HG02870 (cell line): Measurements from ENCODE around the gene BUB1B.
"Not testable (repeated sequence)": the region's sequence is repeated elsewhere in the genome, so short reads cannot be mapped to it uniquely, and the experiment has no call there.

Experiments
- ATAC-seq: cut with Tn5 transposase; IDR thresholded peaks from one replicate; pipeline ENCODE4 v1.9.1; 2021; ENCODE audit warnings: mild to moderate bottlenecking, moderate library complexity; ENCODE audit not compliant: unreplicated experiment

BUB1B gene

GRCh38 chr15:40135846-40136450 lies 24.9 kb upstream of the BUB1B start:
- ATAC-seq, result not testable (repeated sequence)

DNA sequence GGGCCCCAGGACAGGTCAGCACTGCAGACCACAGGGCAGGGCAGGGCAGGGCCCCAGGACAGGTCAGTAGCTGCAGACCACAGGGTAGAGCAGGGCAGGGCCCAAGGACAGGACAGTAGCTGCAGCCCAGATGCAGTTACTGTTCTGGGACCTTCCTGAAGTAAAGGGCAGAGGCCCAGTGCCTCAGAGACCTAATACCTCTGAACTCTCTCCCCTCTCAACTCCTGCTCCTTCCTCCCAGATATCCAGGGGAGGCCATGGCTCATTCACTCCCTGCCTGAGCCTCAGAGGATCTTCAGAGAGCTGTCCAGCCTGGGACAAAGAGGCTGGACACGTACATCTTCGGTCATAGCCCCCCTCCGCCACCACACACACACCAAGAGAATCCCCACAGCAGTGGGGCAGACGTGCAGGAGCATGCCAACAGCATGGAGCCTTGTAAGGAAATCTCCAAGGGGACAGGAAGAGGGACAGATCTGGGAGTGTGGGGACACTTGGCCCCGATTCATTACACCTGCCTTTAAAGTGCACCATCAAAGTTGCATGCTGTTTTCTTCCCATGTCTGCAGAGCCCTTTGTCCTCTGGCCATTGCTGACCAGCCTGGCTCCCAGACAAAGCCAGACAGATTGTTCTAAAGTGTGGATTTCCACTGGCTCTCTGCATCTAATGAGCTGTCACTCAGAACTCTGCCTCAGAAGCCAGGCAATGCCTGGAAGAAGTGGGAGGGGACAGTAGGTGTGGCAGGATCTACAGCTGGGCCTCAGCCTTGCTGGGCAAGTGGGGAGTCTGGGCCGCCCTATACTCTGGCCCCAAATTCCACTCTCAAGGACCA lies 24.2 kb upstream of the BUB1B start:
- no peak for ATAC-seq

GRCh38 chr15:40137303-40138200 lies 23.3 kb upstream of the BUB1B start:
- no peak for ATAC-seq

- ATAC-seq, result not testable (repeated sequence)
Observed at GRCh38 chr15:40138201-40138570, 22.7 kb upstream of the BUB1B start.

- ATAC-seq, result no peak
Observed at GRCh38 chr15:40142428-40142827, 18.4 kb upstream of the BUB1B start.

GRCh38 chr15:40146037-40146436 lies 14.8 kb upstream of the BUB1B start:
- ATAC-seq, result no peak

- ATAC-seq, result no peak
Observed at GRCh38 chr15:40149339-40149738, 11.5 kb upstream of the BUB1B start.

DNA sequence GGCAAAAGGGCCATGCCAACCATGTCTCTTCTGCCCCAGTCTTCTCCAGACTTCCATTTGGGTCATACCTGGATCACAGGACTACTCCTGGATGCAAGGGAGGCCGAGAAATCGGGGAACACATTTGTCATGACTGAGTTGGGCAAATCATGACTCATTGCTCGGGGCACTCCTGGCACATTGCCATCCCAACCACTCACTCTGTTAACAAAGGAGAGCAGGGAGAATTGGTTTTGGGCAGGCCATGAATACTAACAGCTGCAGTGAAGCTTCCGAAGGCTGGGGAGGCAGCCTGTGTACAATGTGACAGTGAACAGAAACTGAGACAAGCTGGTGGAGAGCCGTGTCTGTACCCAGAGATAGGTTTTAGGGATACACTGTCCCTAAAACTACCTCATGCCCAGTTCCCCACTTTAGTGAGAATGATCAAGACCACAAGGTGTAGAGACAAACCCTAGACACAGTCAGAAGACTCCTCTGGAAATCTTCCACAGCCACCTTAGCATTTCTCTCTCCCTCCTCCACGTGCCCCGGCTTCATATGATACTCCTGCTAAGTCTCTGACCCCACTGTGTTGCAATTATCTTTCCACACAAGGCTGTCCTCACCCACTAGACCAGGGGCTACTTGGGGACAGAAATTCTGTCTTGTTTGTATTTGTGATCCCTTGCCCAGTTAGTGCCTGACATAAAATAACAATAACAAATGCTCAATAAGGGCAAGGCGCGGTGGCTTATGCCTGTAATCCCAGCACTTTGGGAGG lies 10.5 kb upstream of the BUB1B start:
- no peak for ATAC-seq

DNA sequence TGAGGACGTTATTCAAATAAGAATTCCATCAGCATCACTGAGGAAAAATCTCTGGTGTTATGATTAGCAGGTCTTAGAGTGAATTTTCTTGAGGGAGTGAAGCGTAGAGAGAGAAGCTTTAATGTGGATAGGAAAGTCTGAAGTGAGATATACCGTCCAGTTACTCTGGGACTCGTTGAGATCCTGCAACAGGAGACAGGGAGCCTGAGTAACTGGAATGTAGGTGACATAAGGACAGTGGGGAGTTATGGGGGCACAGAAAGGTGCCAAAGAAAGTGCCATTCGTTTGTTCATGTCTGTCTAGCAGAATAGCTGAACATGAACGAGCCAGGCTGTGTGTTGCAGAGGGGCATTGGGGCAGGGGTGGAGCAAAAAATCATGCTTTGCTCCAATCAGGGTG lies 9.4 kb upstream of the BUB1B start:
- ATAC-seq, result no peak

GRCh38 chr15:40151991-40152390 lies 8.9 kb upstream of the BUB1B start:
- no peak for ATAC-seq

DNA sequence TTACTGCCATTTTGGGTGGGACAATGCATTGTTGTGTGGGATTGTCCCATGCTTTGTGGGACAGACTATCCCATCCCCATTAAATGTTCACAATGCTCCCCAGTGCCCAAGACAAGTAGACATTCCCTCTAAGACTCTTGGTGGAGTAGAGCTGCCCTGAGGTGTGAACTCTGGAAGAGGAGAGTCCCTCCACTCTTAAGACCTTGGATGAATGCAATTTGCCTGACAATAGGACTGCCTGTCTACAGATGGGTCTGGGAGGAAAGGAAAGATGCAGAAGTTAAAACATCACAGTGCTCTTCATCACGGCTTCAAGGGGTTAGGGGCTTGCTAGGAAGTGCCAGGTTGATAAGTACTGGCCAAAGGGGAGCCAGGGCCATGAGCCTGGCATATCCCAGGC lies 6.0 kb upstream of the BUB1B start:
- ATAC-seq, result not testable (repeated sequence)

- no peak for ATAC-seq
Observed at GRCh38 chr15:40155270-40155910, 5.5 kb upstream of the BUB1B start.

DNA sequence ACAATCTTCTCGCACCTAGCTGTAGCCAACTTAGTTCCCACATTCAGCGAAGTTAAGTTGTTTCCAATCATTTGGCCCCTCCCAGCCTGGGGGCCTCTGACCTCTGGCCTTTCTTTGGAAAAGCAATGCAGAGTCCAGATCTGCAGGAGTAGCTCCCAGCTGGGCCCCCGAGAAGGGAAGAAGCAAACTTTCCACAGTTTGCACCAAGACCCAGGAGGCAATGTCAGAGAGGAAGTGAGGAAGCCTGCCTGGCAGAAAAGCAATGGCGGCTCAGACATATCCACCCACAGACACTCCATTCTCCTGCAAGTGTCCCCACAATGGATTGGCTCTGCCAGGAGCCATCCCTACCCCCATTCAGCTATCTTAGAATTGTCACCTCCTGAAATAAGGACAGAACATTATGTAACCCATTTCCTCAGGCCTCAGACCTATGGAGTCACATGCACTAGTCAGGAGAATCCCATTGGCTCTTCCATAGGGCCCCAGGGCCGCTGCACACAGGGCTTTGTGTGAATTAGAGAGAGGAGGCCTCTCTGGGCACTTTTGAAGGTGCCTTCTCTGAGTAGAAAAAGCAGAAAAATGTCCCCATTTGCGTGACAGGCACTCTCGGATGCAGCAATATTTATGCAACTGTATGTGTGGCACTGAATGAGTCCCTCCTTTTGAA lies 3.0 kb upstream of the BUB1B start:
- ATAC-seq, result no peak

DNA sequence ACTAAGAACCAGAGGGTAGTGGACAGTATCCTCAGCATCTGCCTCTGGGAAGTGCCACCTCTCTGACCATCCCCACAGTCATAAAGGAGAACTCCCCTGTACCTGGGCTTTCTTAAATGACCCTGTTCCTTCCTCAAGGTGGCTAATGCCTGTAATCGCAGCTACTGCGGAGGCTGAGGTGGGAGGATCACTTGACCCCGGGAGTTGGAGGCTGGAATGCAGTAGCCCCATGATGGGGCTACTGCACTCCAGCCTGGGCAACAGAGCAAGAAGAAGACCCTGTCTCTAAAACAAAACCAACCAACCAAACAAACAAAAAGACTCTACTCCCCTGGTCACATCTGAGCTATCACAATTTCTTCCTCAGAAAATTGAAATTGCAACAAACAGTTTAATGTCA lies 848 bp upstream of the BUB1B start:
- no peak for ATAC-seq

DNA sequence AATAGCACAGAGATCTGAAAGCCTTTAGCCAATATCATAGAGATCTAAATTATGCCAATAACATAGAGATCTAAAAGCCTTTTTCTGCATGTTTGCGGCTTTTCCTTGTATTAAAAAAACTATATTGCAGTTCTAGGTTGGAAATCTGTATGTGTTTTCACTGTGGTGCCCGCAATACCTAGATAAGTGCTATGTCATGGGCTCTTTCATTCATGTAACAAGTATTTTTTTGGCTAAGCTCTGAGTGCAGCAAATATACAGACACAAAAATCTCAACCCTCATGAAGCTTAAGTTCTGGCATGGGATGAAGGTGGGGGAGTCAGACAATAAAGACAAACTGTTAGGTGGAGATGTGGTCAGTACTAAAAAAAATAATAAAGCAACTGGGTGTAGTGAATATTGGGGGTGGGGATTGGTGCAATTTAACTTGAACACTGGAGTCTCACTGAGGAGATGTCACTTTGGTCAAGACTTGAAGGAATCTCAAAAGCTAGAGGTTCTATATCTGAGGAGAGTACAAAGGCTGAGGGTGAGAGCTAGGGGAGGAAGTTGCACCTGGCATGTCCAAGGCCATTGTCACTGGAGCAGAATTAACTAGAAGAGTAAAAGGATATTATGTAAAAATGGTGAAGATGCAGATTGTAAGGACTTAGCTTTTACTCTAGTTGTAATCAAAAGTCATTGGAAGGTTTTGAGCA lies 973 bp downstream of the BUB1B start:
- ATAC-seq, result no peak

- no peak for ATAC-seq
Observed at GRCh38 chr15:40162552-40162951, 1.7 kb downstream of the BUB1B start.

DNA sequence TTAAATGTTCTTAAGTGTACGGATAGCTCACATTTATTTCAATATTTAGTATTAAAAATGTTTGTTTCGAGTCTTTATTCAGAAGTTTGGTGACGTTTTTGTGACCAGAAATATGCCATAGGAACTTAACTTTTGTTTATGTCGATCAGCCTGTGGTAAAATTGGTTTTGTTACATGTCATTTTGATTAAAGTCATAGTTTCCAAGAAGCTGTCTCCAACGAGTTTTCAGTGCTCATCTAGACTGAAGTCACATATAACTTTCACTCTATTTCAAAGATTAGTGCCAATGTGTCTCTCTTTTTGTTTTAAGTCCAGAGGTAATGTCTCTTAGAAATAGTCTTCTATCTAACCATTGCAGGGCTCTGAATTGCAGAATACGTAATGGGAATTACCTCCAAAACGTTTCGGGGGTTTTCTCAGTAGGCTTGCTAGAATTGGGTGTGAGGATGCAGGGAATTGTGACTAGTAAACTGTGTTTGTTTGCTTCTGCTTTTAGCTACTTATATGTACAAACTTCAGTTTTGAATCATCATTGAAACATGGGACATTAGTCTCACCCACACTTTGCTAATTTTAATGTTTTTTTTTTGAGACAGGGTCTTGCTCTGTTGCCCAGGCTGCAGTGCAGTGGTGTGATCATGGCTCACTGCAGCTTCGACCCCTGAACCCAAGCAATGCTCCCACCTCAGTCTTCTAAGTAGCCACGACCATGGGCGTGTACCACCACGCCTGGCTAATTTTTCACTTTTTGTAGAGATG lies 3.0 kb downstream of the BUB1B start:
- no peak for ATAC-seq

DNA sequence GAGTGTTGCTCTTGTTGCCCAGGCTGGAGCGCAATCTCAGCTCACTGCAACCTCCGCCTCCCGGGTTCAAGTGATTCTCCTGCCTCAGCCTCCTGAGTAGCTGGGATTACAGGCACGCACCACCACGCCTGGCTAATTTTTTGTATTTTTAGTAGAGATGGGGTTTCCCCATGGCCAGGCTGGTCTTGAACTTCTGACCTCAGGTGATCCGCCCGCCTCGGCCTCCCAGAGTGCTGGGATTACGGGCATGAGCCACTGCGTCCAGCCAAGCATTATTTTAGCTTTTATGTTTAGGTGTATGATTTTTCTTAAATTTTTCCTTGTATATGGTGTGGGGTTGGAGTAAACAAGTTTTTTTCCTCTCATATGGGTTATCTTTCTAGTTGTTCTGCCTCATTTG lies 6.5 kb downstream of the BUB1B start:
- ATAC-seq, result not testable (repeated sequence)

- no peak for ATAC-seq
Observed at GRCh38 chr15:40175160-40175559, 14.3 kb downstream of the BUB1B start.
